Measurements from ENCODE around the gene GNRH2.

GRCh38 chr20:3044336-3044965 is 1.0 kb downstream of the GNRH2 start:
- TF ChIP-seq POLR2A (IDR thresholded peaks at IDR 0.05) (no peak), CTCF (IDR thresholded peaks at IDR 0.05) (no peak)

Data from lower leg skin (tissue), 3 donors.